NCI-H1105 (cell line): Measurements from ENCODE around the gene PAX5.
"Not testable (repeated sequence)": the region's sequence is repeated elsewhere in the genome, so short reads cannot be mapped to it uniquely, and the experiment has no call there.

Experiments used
- DNase-seq: peaks from one replicate; lab custom pipeline; 2025; lab: John Stamatoyannopoulos, UW

The PAX5 gene

GRCh38 chr9:36878986-36879982 is 154.8 kb downstream of the PAX5 start:
- no peak for DNase-seq

- no peak for DNase-seq
These were observed 156.8 kb downstream of the PAX5 start for GRCh38 chr9:36877239-36877638.

- no peak for DNase-seq
These were observed 158.0 kb downstream of the PAX5 start for GRCh38 chr9:36876056-36876455.

GRCh38 chr9:36874921-36875320 is 159.1 kb downstream of the PAX5 start:
- no peak for DNase-seq

GRCh38 chr9:36874261-36874660 is 159.8 kb downstream of the PAX5 start:
- DNase-seq: no peak

GRCh38 chr9:36873247-36873875 is 160.7 kb downstream of the PAX5 start:
- peak; percentile 6 for DNase-seq

GRCh38 chr9:36872641-36873040 is 161.4 kb downstream of the PAX5 start:
- no peak for DNase-seq

- no peak for DNase-seq
These were observed 162.5 kb downstream of the PAX5 start for GRCh38 chr9:36871606-36872005.

GRCh38 chr9:36870960-36871359 is 163.1 kb downstream of the PAX5 start:
- peak; percentile 85 for DNase-seq

- DNase-seq: not testable (repeated sequence)
These were observed 164.5 kb downstream of the PAX5 start for GRCh38 chr9:36869605-36870004.

GRCh38 chr9:36868586-36869282 is 165.3 kb downstream of the PAX5 start:
- no peak for DNase-seq

- DNase-seq: peak; percentile 49
These were observed 166.2 kb downstream of the PAX5 start for GRCh38 chr9:36867672-36868471.

- DNase-seq: no peak
These were observed 166.8 kb downstream of the PAX5 start for GRCh38 chr9:36867241-36867640.

- DNase-seq: no peak
These were observed 167.2 kb downstream of the PAX5 start for GRCh38 chr9:36866840-36867239.

- no peak for DNase-seq
These were observed 168.1 kb downstream of the PAX5 start for GRCh38 chr9:36865731-36866635.

GRCh38 chr9:36864491-36865410 is 169.3 kb downstream of the PAX5 start:
- peak; percentile 3 for DNase-seq

GRCh38 chr9:36862206-36863145 is 171.6 kb downstream of the PAX5 start:
- DNase-seq: no peak

GRCh38 chr9:36861528-36862205 is 172.4 kb downstream of the PAX5 start:
- DNase-seq: no peak
